Thyroid gland (tissue), 4 donors: ENCODE results near the gene RBBP9.

Experiments
- CTCF ChIP-seq, 6 experiments: fragments of 200-600 bp in 3 of 6; fragments of 450-650 bp in 3 of 6; sonication (generic) in 3 of 6; IDR thresholded peaks; one replicate each; pipeline ENCODE4 v1.5.1; 2016 to 2019; ENCODE audit warnings: antibody characterized with exemption in 6 of 6, mild to moderate bottlenecking in 2 of 6, inconsistent platforms in 1 of 6, moderate library complexity in 1 of 6
- POLR2A ChIP-seq, 2 donors: fragments of 450-650 bp; IDR thresholded peaks; one replicate each; pipeline ENCODE4 v1.6.1; 2017; ENCODE audit warnings: antibody characterized with exemption in 2 of 2, mild to moderate bottlenecking in 2 of 2, moderate library complexity in 1 of 2

DNA sequence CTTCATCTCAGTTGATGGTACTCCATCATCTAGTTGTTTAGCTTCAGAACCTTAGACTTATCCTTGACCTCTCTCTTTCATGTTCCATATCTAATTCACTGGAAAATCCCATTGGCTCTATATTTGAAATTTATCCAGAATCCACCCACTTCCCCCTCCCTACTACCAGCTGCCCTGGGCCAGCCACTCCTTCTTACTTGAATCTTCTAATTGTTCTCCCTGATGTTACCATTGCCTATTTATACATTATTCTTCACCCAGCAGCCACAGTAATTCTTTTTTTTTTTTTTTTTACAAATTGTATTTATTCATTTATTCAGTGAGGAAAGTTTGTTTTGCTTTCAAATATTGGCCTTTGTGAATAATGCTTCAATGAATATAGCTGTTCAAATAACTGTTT is 18.9 kb upstream of the RBBP9 start:
- TF ChIP-seq CTCF (IDR thresholded peaks at IDR 0.05), result no peak
- no peak for TF ChIP-seq POLR2A (IDR thresholded peaks at IDR 0.05)
